Neural crest cell (in vitro differentiated cells): ENCODE results near the gene HNRNPU. TPM values are rescaled to one million over a fixed set of nuclear protein-coding genes. Genes with fewer than 3 reads are reported as not detected.

Experiments
- DNase-seq: peaks from one replicate; pipeline ENCODE4 v3.0.0; 2021; ENCODE audit warnings: low read depth, mixed read lengths, low spot score
- H3K27ac Mint-ChIP-seq: one replicate; pipeline ENCODE4 v1.8.0; 2021; ENCODE audit warnings: mild to moderate bottlenecking, mixed read lengths; ENCODE audit not compliant: unreplicated experiment
- H3K27me3 Mint-ChIP-seq: 2 replicates; pipeline ENCODE4 v1.8.0; 2021; ENCODE audit warnings: low read depth, mild to moderate bottlenecking, mixed read lengths
- H3K36me3 Mint-ChIP-seq: 2 replicates; pipeline ENCODE4 v1.8.0; 2021; ENCODE audit warnings: low read depth, mild to moderate bottlenecking, mixed read lengths
- H3K4me1 Mint-ChIP-seq: 2 replicates; pipeline ENCODE4 v1.8.0; 2021; ENCODE audit warnings: mixed read lengths
- H3K4me3 Mint-ChIP-seq: one replicate; pipeline ENCODE4 v1.8.0; 2021; ENCODE audit warnings: mild to moderate bottlenecking, mixed read lengths
- H3K9me3 Mint-ChIP-seq: 2 replicates; pipeline ENCODE4 v1.8.0; 2021; ENCODE audit warnings: mixed read lengths
- CTCF ChIP-seq: fragments of 200-600 bp; sonication (generic); conservative IDR thresholded peaks from 2 replicates; pipeline ENCODE4 v1.5.0; 2021; ENCODE audit warnings: antibody characterized with exemption, mild to moderate bottlenecking
- total RNA-seq: library from RNA; stranded (reverse); gene quantifications from 2 replicates; pipeline ENCODE4 v1.2.1, GENCODE V29; 2021

Gene HNRNPU
- total RNA-seq, 1 donor from 2014 or later = 695 TPM

GRCh38 chr1:244862354-244862698 is 2.0 kb downstream of the HNRNPU start:
- peaks cover 67% of the 10 kb centered on the region for H3K4me1 Mint-ChIP-seq
- peaks cover 23% of the 10 kb centered on the region for H3K36me3 Mint-ChIP-seq
- H3K27me3 Mint-ChIP-seq = peaks cover 7% of the 10 kb centered on the region
- no peak for TF ChIP-seq CTCF
- peak overlapping the region; percentile 97 for H3K27ac Mint-ChIP-seq
- no peak for DNase-seq
- no peaks in the 10 kb centered on the region for H3K9me3 Mint-ChIP-seq
- peak overlapping the region; percentile 91 for H3K4me3 Mint-ChIP-seq

GRCh38 chr1:244861683-244862082 is 2.7 kb downstream of the HNRNPU start:
- TF ChIP-seq CTCF = no peak
- peak overlapping the region; percentile 83 for H3K27ac Mint-ChIP-seq
- H3K4me1 Mint-ChIP-seq = peaks cover 67% of the 10 kb centered on the region
- H3K4me3 Mint-ChIP-seq = peak overlapping the region; percentile 91
- peaks cover 7% of the 10 kb centered on the region for H3K27me3 Mint-ChIP-seq
- H3K9me3 Mint-ChIP-seq = no peaks in the 10 kb centered on the region
- H3K36me3 Mint-ChIP-seq = peaks cover 26% of the 10 kb centered on the region
- DNase-seq = no peak

GRCh38 chr1:244860914-244861610 is 3.3 kb downstream of the HNRNPU start:
- no peak for DNase-seq
- H3K27me3 Mint-ChIP-seq = peaks cover 7% of the 10 kb centered on the region
- peak overlapping the region; percentile 24 for H3K27ac Mint-ChIP-seq
- H3K4me1 Mint-ChIP-seq = peaks cover 65% of the 10 kb centered on the region
- TF ChIP-seq CTCF = no peak
- H3K36me3 Mint-ChIP-seq = peaks cover 31% of the 10 kb centered on the region
- no peaks in the 10 kb centered on the region for H3K9me3 Mint-ChIP-seq
- H3K4me3 Mint-ChIP-seq = peak overlapping the region; percentile 91

- Mint-ChIP-seq H3K27ac (no peak overlapping the region), H3K36me3 (peaks cover 39% of the 10 kb centered on the region), H3K4me3 (peak overlapping the region; percentile 91), H3K27me3 (peaks cover 7% of the 10 kb centered on the region), H3K9me3 (no peaks in the 10 kb centered on the region), H3K4me1 (peaks cover 64% of the 10 kb centered on the region)
- TF ChIP-seq CTCF = no peak
- DNase-seq = no peak
Observed at GRCh38 chr1:244860078-244860477, 4.3 kb downstream of the HNRNPU start.

GRCh38 chr1:244858357-244858756 is 6.0 kb downstream of the HNRNPU start:
- no peak overlapping the region for H3K27ac Mint-ChIP-seq

More at GRCh38 chr1:244858357-244858756, 6.0 kb downstream of the HNRNPU start:
- no peaks in the 10 kb centered on the region for H3K9me3 Mint-ChIP-seq
- no peak for DNase-seq
- no peak for TF ChIP-seq CTCF
- H3K36me3 Mint-ChIP-seq = peaks cover 47% of the 10 kb centered on the region
- peak overlapping the region; percentile 20 for H3K4me3 Mint-ChIP-seq
- peaks cover 62% of the 10 kb centered on the region for H3K4me1 Mint-ChIP-seq
- H3K27me3 Mint-ChIP-seq = peaks cover 2% of the 10 kb centered on the region
